Inflammatory macrophage treated with lipopolysaccharide for 1 hour (primary cell): ENCODE results near the gene HS6ST3.
"Not testable (repeated sequence)": the region's sequence is repeated elsewhere in the genome, so short reads cannot be mapped to it uniquely, and the experiment has no call there.

ENCODE experiments used
- DNase-seq, 2 donors: peaks; one replicate each; pipeline ENCODE4 v3.0.0-alpha.2; 2020 to 2022

Gene HS6ST3

GRCh38 chr13:96746886-96747285, 657.0 kb downstream of the HS6ST3 start:
- DNase-seq = no peak

- DNase-seq = no peak
These were observed 659.9 kb downstream of the HS6ST3 start for GRCh38 chr13:96749825-96750224.

- no peak for DNase-seq
These were observed 661.2 kb downstream of the HS6ST3 start for GRCh38 chr13:96751089-96751488.

- no peak for DNase-seq
These were observed 673.0 kb downstream of the HS6ST3 start for GRCh38 chr13:96762876-96763275.

GRCh38 chr13:96766306-96766705, 676.4 kb downstream of the HS6ST3 start:
- no peak for DNase-seq

GRCh38 chr13:96768524-96768923, 678.6 kb downstream of the HS6ST3 start:
- no peak for DNase-seq

- no peak for DNase-seq
These were observed 680.0 kb downstream of the HS6ST3 start for GRCh38 chr13:96769874-96770273.

GRCh38 chr13:96771486-96772367, 681.8 kb downstream of the HS6ST3 start:
- DNase-seq = no peak

GRCh38 chr13:96772426-96772825, 682.5 kb downstream of the HS6ST3 start:
- DNase-seq = no peak

- DNase-seq = not testable (repeated sequence)
These were observed 688.4 kb downstream of the HS6ST3 start for GRCh38 chr13:96778302-96778701.

- DNase-seq = no peak
These were observed 689.8 kb downstream of the HS6ST3 start for GRCh38 chr13:96779691-96780090.

GRCh38 chr13:96780105-96780504, 690.2 kb downstream of the HS6ST3 start:
- no peak for DNase-seq

GRCh38 chr13:96781141-96781540, 691.2 kb downstream of the HS6ST3 start:
- DNase-seq = no peak

- no peak for DNase-seq
These were observed 692.3 kb downstream of the HS6ST3 start for GRCh38 chr13:96782186-96782585.

GRCh38 chr13:96783057-96783456, 693.1 kb downstream of the HS6ST3 start:
- no peak for DNase-seq

GRCh38 chr13:96783511-96783910, 693.6 kb downstream of the HS6ST3 start:
- no peak for DNase-seq

GRCh38 chr13:96785986-96786385, 696.1 kb downstream of the HS6ST3 start:
- DNase-seq = no peak

- no peak for DNase-seq
These were observed 702.3 kb downstream of the HS6ST3 start for GRCh38 chr13:96792188-96792587.

- DNase-seq = no peak
These were observed 703.0 kb downstream of the HS6ST3 start for GRCh38 chr13:96792736-96793403.

- DNase-seq = no peak
These were observed 703.5 kb downstream of the HS6ST3 start for GRCh38 chr13:96793404-96793755.

- DNase-seq = no peak
These were observed 704.8 kb downstream of the HS6ST3 start for GRCh38 chr13:96794669-96795068.

- DNase-seq = no peak
These were observed 705.8 kb downstream of the HS6ST3 start for GRCh38 chr13:96795670-96796069.

- DNase-seq = no peak
These were observed 706.3 kb downstream of the HS6ST3 start for GRCh38 chr13:96796091-96796633.

- DNase-seq = no peak
These were observed 707.2 kb downstream of the HS6ST3 start for GRCh38 chr13:96797136-96797535.
